Endodermal cell (in vitro differentiated cells): ENCODE data around the gene LHFPL2. TPM values are rescaled to one million over a fixed set of nuclear protein-coding genes. Genes with fewer than 3 reads are reported as not detected.
A peak's percentile ranks its signal among the peaks of the same experiment; 100 is the strongest.

Experiments used
- DNase-seq: peaks from one replicate; pipeline ENCODE4 v3.0.0-alpha.2; 2017
- H3K27ac ChIP-seq: 2 replicates; pipeline ENCODE4 v1.5.1; 2013; ENCODE audit warnings: mild to moderate bottlenecking, low read depth, low read length, moderate library complexity
- H3K27me3 ChIP-seq: 2 replicates; pipeline ENCODE4 v1.6.1; 2013; ENCODE audit warnings: mild to moderate bottlenecking, low read length, moderate library complexity; ENCODE audit not compliant: insufficient read depth, control insufficient read depth, poor library complexity, severe bottlenecking
- H3K36me3 ChIP-seq: 2 replicates; pipeline ENCODE4 v1.7.0; 2013; ENCODE audit warnings: mild to moderate bottlenecking, low read length, moderate library complexity; ENCODE audit not compliant: control insufficient read depth, insufficient read depth
- H3K4me1 ChIP-seq: one replicate; pipeline ENCODE4 v1.7.0; 2013; ENCODE audit warnings: low read length; ENCODE audit not compliant: control insufficient read depth, insufficient read depth
- H3K4me3 ChIP-seq: 2 replicates; pipeline ENCODE4 v1.5.1; 2013; ENCODE audit warnings: mild to moderate bottlenecking, low read length, moderate library complexity
- H3K9ac ChIP-seq: 2 replicates; pipeline ENCODE4 v1.6.1; 2013; ENCODE audit warnings: mild to moderate bottlenecking, low read length, moderate library complexity; ENCODE audit not compliant: poor library complexity, severe bottlenecking; ENCODE audit errors: extremely low read depth
- H3K9me3 ChIP-seq: 2 replicates; pipeline ENCODE4 v1.6.1; 2013; ENCODE audit warnings: mild to moderate bottlenecking, low read length, moderate library complexity; ENCODE audit not compliant: control insufficient read depth
- H3K27ac Mint-ChIP-seq: 2 replicates; pipeline ENCODE4 v1.8.0; 2020; ENCODE audit warnings: mixed read lengths
- H3K27me3 Mint-ChIP-seq: 2 replicates; pipeline ENCODE4 v1.8.0; 2021; ENCODE audit warnings: mild to moderate bottlenecking, mixed read lengths; ENCODE audit not compliant: insufficient read depth
- H3K36me3 Mint-ChIP-seq: 2 replicates; pipeline ENCODE4 v1.8.0; 2020; ENCODE audit warnings: low read depth, mixed read lengths
- H3K4me1 Mint-ChIP-seq: 2 replicates; pipeline ENCODE4 v1.8.0; 2020; ENCODE audit warnings: mixed read lengths
- H3K4me3 Mint-ChIP-seq: 2 replicates; pipeline ENCODE4 v1.8.0; 2020; ENCODE audit warnings: mild to moderate bottlenecking, moderate library complexity, mixed read lengths
- H3K9me3 Mint-ChIP-seq: 2 replicates; pipeline ENCODE4 v1.8.0; 2020; ENCODE audit warnings: mild to moderate bottlenecking, mixed read lengths
- CTCF ChIP-seq: fragments of 200-600 bp; sonication (generic); conservative IDR thresholded peaks from 2 replicates; pipeline ENCODE4 v1.5.0; 2021; ENCODE audit warnings: antibody characterized with exemption, mild to moderate bottlenecking
- WGBS, 2 experiments: methylation state at CpG; one replicate each; pipeline versions ENCODE4 v1.1.5 to v1.1.7; 2013; ENCODE audit warnings: missing lambda C conversion rate in 2 of 2, mixed read lengths in 1 of 2; ENCODE audit not compliant: insufficient coverage in 1 of 2, insufficient read length in 1 of 2; 5-methylcytosine and 5-hydroxymethylcytosine counted together
- total RNA-seq, 2 donors: library from RNA; stranded (reverse); fragmentation: NEBNext Ultra II Directional in 1 of 2; extraction: Animal tissue kit (Norgen Biotek cat#: 25700) in 1 of 2; gene quantifications; 2 replicates in 1 of 2; 3 replicates in 1 of 2; pipeline ENCODE4 v1.2.1, GENCODE V29; 2021

The LHFPL2 gene
- total RNA-seq, 2 donors from 2014 or later: 136 to 238 TPM

GRCh38 chr5:78587081-78587774 is 61.3 kb downstream of the LHFPL2 start:
- Histone ChIP-seq H3K4me1 (no peaks in the 10 kb centered on the region), H3K4me3 (no peak overlapping the region), H3K9ac (no peak overlapping the region), H3K27me3 (no peaks in the 10 kb centered on the region), H3K27ac (no peak overlapping the region), H3K9me3 (peaks cover 45% of the 10 kb centered on the region), H3K36me3 (peaks cover 67% of the 10 kb centered on the region)
- Mint-ChIP-seq H3K4me3 (no peak overlapping the region), H3K9me3 (peaks cover 49% of the 10 kb centered on the region), H3K27me3 (no peaks in the 10 kb centered on the region), H3K4me1 (peaks cover 11% of the 10 kb centered on the region), H3K27ac (no peak overlapping the region), H3K36me3 (peaks cover 78% of the 10 kb centered on the region)
- no peak for DNase-seq
- TF ChIP-seq CTCF: no peak
- 92 to 97% methylated on average over 4 of the region's 4 CpGs for WGBS, 2 experiments

GRCh38 chr5:78586251-78586650 is 62.3 kb downstream of the LHFPL2 start:
- no peak overlapping the region for H3K4me3 Mint-ChIP-seq
- peaks cover 72% of the 10 kb centered on the region for H3K36me3 Mint-ChIP-seq
- Histone ChIP-seq H3K27ac (no peak overlapping the region), H3K27me3 (no peaks in the 10 kb centered on the region), H3K9me3 (peaks cover 45% of the 10 kb centered on the region), H3K36me3 (peaks cover 58% of the 10 kb centered on the region), H3K4me3 (peak overlapping the region; percentile 65), H3K4me1 (no peaks in the 10 kb centered on the region), H3K9ac (no peak overlapping the region)
- TF ChIP-seq CTCF: no peak
- 95 to 97% methylated on average over 4 to 6 of the region's 6 CpGs for WGBS, 2 experiments
- H3K27me3 Mint-ChIP-seq: no peaks in the 10 kb centered on the region
- no peak for DNase-seq
- no peak overlapping the region for H3K27ac Mint-ChIP-seq
- H3K9me3 Mint-ChIP-seq: peaks cover 55% of the 10 kb centered on the region
- H3K4me1 Mint-ChIP-seq: peaks cover 3% of the 10 kb centered on the region

DNA sequence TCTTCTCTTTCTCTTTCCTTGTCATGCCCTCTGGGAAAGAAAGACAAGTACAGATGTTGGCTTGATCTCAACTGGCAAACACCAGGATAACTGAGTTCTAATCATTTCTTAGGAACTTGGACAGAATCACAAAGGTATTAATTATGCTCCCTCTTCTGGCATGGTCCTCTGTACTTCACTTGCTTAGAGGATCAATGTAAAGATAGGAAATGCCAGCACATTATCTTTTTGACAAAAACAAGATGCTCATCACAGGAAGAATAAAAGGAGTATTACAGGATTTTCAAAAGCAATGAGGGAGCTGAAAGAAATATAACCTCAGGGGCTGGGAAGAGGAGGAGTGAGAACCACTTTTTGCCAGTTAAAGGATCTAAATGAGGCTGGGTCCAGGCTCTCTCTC is 70.6 kb downstream of the LHFPL2 start:
- H3K9me3 Mint-ChIP-seq: peaks cover 23% of the 10 kb centered on the region
- no peak overlapping the region for H3K27ac Mint-ChIP-seq
- peaks cover 6% of the 10 kb centered on the region for H3K9me3 ChIP-seq
- no peak overlapping the region for H3K4me3 Mint-ChIP-seq
- no peaks in the 10 kb centered on the region for H3K4me1 ChIP-seq
- no peak overlapping the region for H3K27ac ChIP-seq
- H3K4me1 Mint-ChIP-seq: peaks cover 17% of the 10 kb centered on the region
- H3K27me3 Mint-ChIP-seq: no peaks in the 10 kb centered on the region
- TF ChIP-seq CTCF: no peak
- H3K9ac ChIP-seq: no peak overlapping the region
- DNase-seq: no peak
- no peak overlapping the region for H3K4me3 ChIP-seq
- peaks cover 26% of the 10 kb centered on the region for H3K36me3 ChIP-seq
- no peaks in the 10 kb centered on the region for H3K27me3 ChIP-seq
- peaks cover 66% of the 10 kb centered on the region for H3K36me3 Mint-ChIP-seq
